Astrocyte (in vitro differentiated cells and primary cell): ENCODE results near the gene HDAC11. TPM values are rescaled to one million over a fixed set of nuclear protein-coding genes. Genes with fewer than 3 reads are reported as not detected.
A peak's percentile ranks its signal among the peaks of the same experiment; 100 is the strongest.

Source experiments
- DNase-seq: peaks from one replicate; pipeline ENCODE4 v3.0.0-alpha.2; 2010; ENCODE audit warnings: low read depth
- FAIRE-seq: peaks from 2 replicates; lab custom pipeline; 2011; peaks lifted over from hg19 to GRCh38; lab: Jason Lieb, UNC
- H2AFZ ChIP-seq: 2 replicates; pipeline ENCODE4 v1.6.0; 2012; ENCODE audit warnings: low read depth, low read length, inconsistent platforms
- H3K27ac ChIP-seq: 2 replicates; pipeline ENCODE4 v1.5.1; 2011; ENCODE audit warnings: low read depth, low read length, inconsistent platforms
- H3K27me3 ChIP-seq: 2 replicates; pipeline ENCODE4 v1.6.0; 2011; ENCODE audit warnings: low read length, inconsistent platforms; ENCODE audit not compliant: insufficient read depth
- H3K36me3 ChIP-seq: 2 replicates; pipeline ENCODE4 v1.5.1; 2011; ENCODE audit warnings: low read length, inconsistent platforms; ENCODE audit not compliant: insufficient read depth
- H3K4me1 ChIP-seq: 2 replicates; pipeline ENCODE4 v1.5.1; 2011; ENCODE audit warnings: low read length, inconsistent platforms; ENCODE audit not compliant: insufficient read depth
- H3K4me2 ChIP-seq: 2 replicates; pipeline ENCODE4 v1.6.0; 2012; ENCODE audit warnings: low read length, inconsistent platforms
- H3K4me3 ChIP-seq: 2 replicates; pipeline ENCODE4 v1.5.1; 2011; ENCODE audit warnings: low read depth, mild to moderate bottlenecking, low read length, inconsistent platforms; ENCODE audit not compliant: insufficient read depth
- H3K79me2 ChIP-seq: 2 replicates; pipeline ENCODE4 v1.6.0; 2012; ENCODE audit warnings: mild to moderate bottlenecking, low read length, inconsistent platforms; ENCODE audit not compliant: insufficient read depth
- H3K9ac ChIP-seq: 2 replicates; pipeline ENCODE4 v1.6.0; 2012; ENCODE audit warnings: mild to moderate bottlenecking, low read length, inconsistent platforms
- H3K9me3 ChIP-seq: 2 replicates; pipeline ENCODE4 v1.5.1; 2012; ENCODE audit warnings: low read depth, mild to moderate bottlenecking, low read length, inconsistent platforms; ENCODE audit not compliant: insufficient read depth
- H4K20me1 ChIP-seq: 2 replicates; pipeline ENCODE4 v1.6.0; 2012; ENCODE audit warnings: low read length, inconsistent platforms; ENCODE audit not compliant: insufficient read depth
- H3K27ac Mint-ChIP-seq: one replicate; pipeline ENCODE4 v1.8.0; 2021; ENCODE audit warnings: mild to moderate bottlenecking, mixed read lengths; ENCODE audit not compliant: unreplicated experiment
- H3K27me3 Mint-ChIP-seq: one replicate; pipeline ENCODE4 v1.8.0; 2021; ENCODE audit warnings: low read depth, mixed read lengths; ENCODE audit not compliant: unreplicated experiment
- H3K36me3 Mint-ChIP-seq: one replicate; pipeline ENCODE4 v1.8.0; 2021; ENCODE audit warnings: low read depth, mixed read lengths; ENCODE audit not compliant: unreplicated experiment
- H3K4me1 Mint-ChIP-seq: one replicate; pipeline ENCODE4 v1.8.0; 2021; ENCODE audit warnings: low read depth, mixed read lengths; ENCODE audit not compliant: unreplicated experiment
- H3K4me3 Mint-ChIP-seq: one replicate; pipeline ENCODE4 v1.8.0; 2021; ENCODE audit warnings: mild to moderate bottlenecking, moderate library complexity, mixed read lengths; ENCODE audit not compliant: unreplicated experiment
- H3K9me3 Mint-ChIP-seq: one replicate; pipeline ENCODE4 v1.8.0; 2021; ENCODE audit warnings: mild to moderate bottlenecking, mixed read lengths; ENCODE audit not compliant: unreplicated experiment
- EZH2 ChIP-seq: IDR thresholded peaks from 2 replicates; pipeline ENCODE4 v1.6.1; 2012; ENCODE audit warnings: mild to moderate bottlenecking, low read length, inconsistent platforms; ENCODE audit not compliant: insufficient read depth
- total RNA-seq: library from RNA; stranded (reverse); gene quantifications from 2 replicates; pipeline ENCODE4 v1.2.1, GENCODE V29; 2021
- TF ChIP-seq, protein P1 (sequence below): IDR thresholded peaks from 2 replicates; pipeline ENCODE4 v1.5.1; 2011; ENCODE audit warnings: low read depth, mild to moderate bottlenecking, inconsistent platforms, low read length, moderate library complexity; ENCODE audit not compliant: insufficient read depth

The HDAC11 gene
- total RNA-seq, 1 donor from 2014 or later, result 8.6 TPM

DNA sequence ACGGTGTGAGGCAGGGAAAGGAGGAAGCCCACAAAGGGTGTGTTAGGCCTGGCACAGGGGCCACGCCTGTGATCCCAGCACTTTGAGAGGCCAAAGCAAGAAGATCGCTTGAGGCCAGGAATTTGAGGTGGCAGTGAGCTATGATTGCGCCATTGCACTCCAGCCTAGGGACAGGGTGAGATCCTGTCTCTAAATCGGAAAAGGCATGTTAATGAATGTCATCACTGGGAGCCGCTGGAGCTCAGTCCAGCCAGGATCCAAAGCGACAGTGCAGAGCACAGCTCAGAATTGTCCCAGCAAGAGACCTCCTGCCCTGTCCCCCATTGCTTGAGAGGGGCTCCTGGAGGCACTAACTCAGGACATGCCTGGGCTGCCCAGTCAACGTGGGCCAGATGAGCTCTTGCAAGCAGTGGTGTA, 53.8 kb downstream of the HDAC11 start:
- no peaks in the 10 kb centered on the region for H3K79me2 ChIP-seq
- H3K27ac ChIP-seq, result no peak overlapping the region
- Mint-ChIP-seq H3K4me3 (no peak overlapping the region), H3K9me3 (no peaks in the 10 kb centered on the region), H3K27me3 (peaks cover 37% of the 10 kb centered on the region), H3K4me1 (peaks cover 8% of the 10 kb centered on the region), H3K27ac (no peak overlapping the region), H3K36me3 (peaks cover 4% of the 10 kb centered on the region)
- DNase-seq (no peak), FAIRE-seq (no peak)
- TF ChIP-seq, protein P1, sequence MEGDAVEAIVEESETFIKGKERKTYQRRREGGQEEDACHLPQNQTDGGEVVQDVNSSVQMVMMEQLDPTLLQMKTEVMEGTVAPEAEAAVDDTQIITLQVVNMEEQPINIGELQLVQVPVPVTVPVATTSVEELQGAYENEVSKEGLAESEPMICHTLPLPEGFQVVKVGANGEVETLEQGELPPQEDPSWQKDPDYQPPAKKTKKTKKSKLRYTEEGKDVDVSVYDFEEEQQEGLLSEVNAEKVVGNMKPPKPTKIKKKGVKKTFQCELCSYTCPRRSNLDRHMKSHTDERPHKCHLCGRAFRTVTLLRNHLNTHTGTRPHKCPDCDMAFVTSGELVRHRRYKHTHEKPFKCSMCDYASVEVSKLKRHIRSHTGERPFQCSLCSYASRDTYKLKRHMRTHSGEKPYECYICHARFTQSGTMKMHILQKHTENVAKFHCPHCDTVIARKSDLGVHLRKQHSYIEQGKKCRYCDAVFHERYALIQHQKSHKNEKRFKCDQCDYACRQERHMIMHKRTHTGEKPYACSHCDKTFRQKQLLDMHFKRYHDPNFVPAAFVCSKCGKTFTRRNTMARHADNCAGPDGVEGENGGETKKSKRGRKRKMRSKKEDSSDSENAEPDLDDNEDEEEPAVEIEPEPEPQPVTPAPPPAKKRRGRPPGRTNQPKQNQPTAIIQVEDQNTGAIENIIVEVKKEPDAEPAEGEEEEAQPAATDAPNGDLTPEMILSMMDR, result no peak
- TF ChIP-seq EZH2, result no peak
- H4K20me1 ChIP-seq, result no peaks in the 10 kb centered on the region
- no peaks in the 10 kb centered on the region for H3K36me3 ChIP-seq
- H3K4me1 ChIP-seq, result peaks cover 27% of the 10 kb centered on the region
- H3K4me2 ChIP-seq, result no peak overlapping the region
- H2AFZ ChIP-seq, result no peak overlapping the region
- H3K27me3 ChIP-seq, result peaks cover 7% of the 10 kb centered on the region
- H3K9ac ChIP-seq, result no peak overlapping the region
- H3K9me3 ChIP-seq, result no peaks in the 10 kb centered on the region
- H3K4me3 ChIP-seq, result no peak overlapping the region

DNA sequence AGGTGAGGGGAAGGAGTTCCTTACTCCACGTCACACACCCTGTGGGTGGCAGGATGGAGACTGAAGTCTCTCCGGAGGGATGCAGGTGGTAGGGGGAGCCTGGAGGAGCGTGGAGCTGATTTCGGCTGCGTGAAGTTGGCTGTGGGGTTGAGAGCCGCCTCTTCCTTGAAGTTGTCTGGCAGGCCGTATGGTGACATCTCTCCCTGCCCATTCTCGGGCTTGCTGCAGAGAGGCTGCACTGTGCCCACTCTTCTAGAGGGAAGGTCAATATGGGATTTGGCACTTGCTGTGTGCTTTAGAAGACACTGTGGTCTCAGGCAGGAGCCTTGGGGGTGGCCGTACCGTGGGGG, 55.4 kb downstream of the HDAC11 start:
- no peaks in the 10 kb centered on the region for H4K20me1 ChIP-seq
- no peaks in the 10 kb centered on the region for H3K36me3 ChIP-seq
- no peak overlapping the region for H3K9ac ChIP-seq
- H2AFZ ChIP-seq, result no peak overlapping the region
- Mint-ChIP-seq H3K9me3 (no peaks in the 10 kb centered on the region), H3K4me1 (peaks cover 15% of the 10 kb centered on the region), H3K27me3 (peaks cover 24% of the 10 kb centered on the region), H3K4me3 (no peak overlapping the region), H3K36me3 (peaks cover 6% of the 10 kb centered on the region), H3K27ac (peak overlapping the region; percentile 62)
- peaks cover 41% of the 10 kb centered on the region for H3K4me1 ChIP-seq
- H3K4me2 ChIP-seq, result no peak overlapping the region
- no peaks in the 10 kb centered on the region for H3K9me3 ChIP-seq
- no peak overlapping the region for H3K27ac ChIP-seq
- no peak for DNase-seq
- no peak overlapping the region for H3K4me3 ChIP-seq
- no peaks in the 10 kb centered on the region for H3K79me2 ChIP-seq
- TF ChIP-seq, protein P1, result no peak
- TF ChIP-seq EZH2, result no peak
- FAIRE-seq, result no peak
- peaks cover under 1% of the 10 kb centered on the region for H3K27me3 ChIP-seq

DNA sequence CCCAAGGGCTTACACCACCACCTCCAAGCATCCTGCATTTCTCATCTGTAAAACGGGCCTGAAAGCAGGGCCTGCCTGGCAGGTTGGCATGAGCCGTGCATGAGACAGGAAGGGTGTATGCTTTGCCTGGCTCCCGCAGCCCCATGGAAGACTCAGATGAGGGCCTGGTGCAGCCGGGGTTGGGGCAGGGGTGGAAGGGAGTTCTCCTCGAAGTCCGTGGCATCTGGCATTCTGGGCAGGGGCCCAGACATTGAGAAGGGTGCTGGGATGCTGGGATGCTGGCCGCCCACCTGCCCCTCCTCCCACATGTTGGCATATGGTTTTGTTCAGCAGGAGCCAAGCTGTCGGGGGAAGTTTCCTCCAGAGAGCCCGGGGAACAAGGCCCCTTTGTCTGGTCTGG, 55.8 kb downstream of the HDAC11 start:
- no peaks in the 10 kb centered on the region for H3K36me3 ChIP-seq
- no peak for DNase-seq
- Mint-ChIP-seq H3K4me1 (peaks cover 15% of the 10 kb centered on the region), H3K27me3 (peaks cover 21% of the 10 kb centered on the region), H3K36me3 (peaks cover 6% of the 10 kb centered on the region), H3K4me3 (no peak overlapping the region), H3K9me3 (no peaks in the 10 kb centered on the region), H3K27ac (no peak overlapping the region)
- TF ChIP-seq, protein P1, result no peak
- peaks cover 42% of the 10 kb centered on the region for H3K4me1 ChIP-seq
- no peak overlapping the region for H3K4me2 ChIP-seq
- no peak for FAIRE-seq
- H2AFZ ChIP-seq, result no peak overlapping the region
- no peaks in the 10 kb centered on the region for H3K79me2 ChIP-seq
- no peaks in the 10 kb centered on the region for H3K9me3 ChIP-seq
- H3K27me3 ChIP-seq, result no peaks in the 10 kb centered on the region
- H4K20me1 ChIP-seq, result no peaks in the 10 kb centered on the region
- no peak overlapping the region for H3K9ac ChIP-seq
- H3K4me3 ChIP-seq, result no peak overlapping the region
- no peak overlapping the region for H3K27ac ChIP-seq
